HUES6 (cell line): ENCODE data around the gene MMS22L.
A peak's percentile ranks its signal among the peaks of the same experiment; 100 is the strongest.

Source experiments
- H3K27ac ChIP-seq: 2 replicates; pipeline ENCODE4 v1.7.0; 2013; ENCODE audit warnings: low read depth, mild to moderate bottlenecking, low read length, inconsistent platforms
- H3K27me3 ChIP-seq: 2 replicates; pipeline ENCODE4 v1.6.1; 2013; ENCODE audit warnings: low read length; ENCODE audit not compliant: control insufficient read depth, insufficient read depth
- H3K36me3 ChIP-seq: 2 replicates; pipeline ENCODE4 v1.6.1; 2013; ENCODE audit warnings: low read length; ENCODE audit not compliant: control insufficient read depth, insufficient read depth
- H3K4me1 ChIP-seq: 2 replicates; pipeline ENCODE4 v1.6.1; 2013; ENCODE audit warnings: low read length; ENCODE audit not compliant: control insufficient read depth, insufficient read depth
- H3K4me3 ChIP-seq: 2 replicates; pipeline ENCODE4 v1.5.1; 2013; ENCODE audit warnings: low read depth, low read length
- H3K9ac ChIP-seq: one replicate; pipeline ENCODE4 v1.6.1; 2013; ENCODE audit warnings: mild to moderate bottlenecking, low read length
- H3K9me3 ChIP-seq: 2 replicates; pipeline ENCODE4 v1.6.1; 2013; ENCODE audit warnings: low read depth, low read length; ENCODE audit not compliant: control insufficient read depth, insufficient read depth

MMS22L gene

DNA sequence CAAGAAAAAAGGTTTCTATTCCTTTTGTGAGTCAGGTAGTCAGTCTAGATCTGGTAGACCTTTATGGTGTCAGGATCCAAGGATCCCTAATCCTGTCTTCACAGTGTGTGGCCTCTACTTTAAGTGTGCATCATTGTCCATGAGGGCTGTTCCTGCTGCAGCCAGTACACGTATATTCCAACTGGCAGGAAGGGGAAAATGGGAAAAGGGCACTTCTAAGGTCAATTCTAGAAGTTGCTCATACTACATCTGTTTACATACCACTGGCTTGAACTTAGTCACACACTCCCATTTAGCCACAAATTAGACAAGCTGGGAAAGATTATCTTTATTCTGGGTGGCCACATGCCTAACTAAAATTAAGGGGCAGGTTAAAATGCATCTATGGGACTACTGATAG, 9.7 kb upstream of the MMS22L start:
- H3K27ac ChIP-seq, result no peak overlapping the region
- no peaks in the 10 kb centered on the region for H3K36me3 ChIP-seq
- H3K27me3 ChIP-seq, result no peaks in the 10 kb centered on the region
- H3K9ac ChIP-seq, result no peak overlapping the region
- peaks cover 13% of the 10 kb centered on the region for H3K9me3 ChIP-seq
- peaks cover 4% of the 10 kb centered on the region; the same call in 1 of the 2 replicates for H3K4me1 ChIP-seq
- H3K4me3 ChIP-seq, result no peak overlapping the region

DNA sequence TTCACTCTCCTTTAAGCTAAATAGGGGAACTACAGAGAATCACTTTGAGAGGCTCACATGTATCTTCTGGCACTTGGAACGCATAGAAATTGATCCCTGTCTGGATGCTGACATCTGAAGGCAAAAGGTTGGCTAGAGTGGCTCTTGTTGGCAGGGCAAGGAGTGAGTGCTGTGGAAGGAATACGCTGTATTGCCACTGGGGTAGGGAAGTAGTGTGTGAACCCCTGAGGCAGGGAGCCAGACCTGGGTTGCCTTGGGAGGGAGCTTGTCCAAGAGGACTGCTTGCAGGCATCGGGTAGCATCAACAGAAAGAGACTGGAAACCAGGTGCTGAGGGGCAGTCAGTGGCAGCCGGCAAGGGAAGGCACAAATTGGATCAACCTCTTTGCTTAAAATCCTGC, 8.9 kb upstream of the MMS22L start:
- Histone ChIP-seq H3K4me3 (no peak overlapping the region), H3K27ac (no peak overlapping the region), H3K4me1 (peaks cover 4% of the 10 kb centered on the region; the same call in 1 of the 2 replicates), H3K9ac (no peak overlapping the region), H3K36me3 (no peaks in the 10 kb centered on the region), H3K27me3 (no peaks in the 10 kb centered on the region), H3K9me3 (peaks cover 13% of the 10 kb centered on the region)

DNA sequence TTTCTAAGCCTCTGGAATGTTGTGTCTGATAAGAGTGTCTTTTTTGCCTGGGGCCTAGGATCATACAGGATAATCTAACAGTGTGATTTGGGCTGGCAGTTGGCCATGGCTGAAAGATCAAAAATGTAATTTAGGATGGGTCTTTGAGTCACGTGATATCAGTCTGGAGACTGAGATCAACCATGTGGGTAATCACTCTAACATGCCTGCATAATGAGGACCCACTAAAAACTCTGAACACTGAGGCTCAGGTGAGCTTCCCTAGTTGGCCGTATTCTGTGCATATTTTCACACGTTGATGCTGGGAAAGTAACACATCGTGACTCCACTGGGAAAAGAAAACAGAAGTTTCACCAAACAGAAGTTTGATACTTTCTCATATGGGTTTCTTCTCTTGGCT, 6.3 kb upstream of the MMS22L start:
- Histone ChIP-seq H3K4me3 (no peak overlapping the region), H3K27me3 (no peaks in the 10 kb centered on the region), H3K4me1 (no peaks in the 10 kb centered on the region), H3K36me3 (no peaks in the 10 kb centered on the region), H3K9ac (no peak overlapping the region), H3K27ac (no peak overlapping the region), H3K9me3 (peaks cover 13% of the 10 kb centered on the region)

DNA sequence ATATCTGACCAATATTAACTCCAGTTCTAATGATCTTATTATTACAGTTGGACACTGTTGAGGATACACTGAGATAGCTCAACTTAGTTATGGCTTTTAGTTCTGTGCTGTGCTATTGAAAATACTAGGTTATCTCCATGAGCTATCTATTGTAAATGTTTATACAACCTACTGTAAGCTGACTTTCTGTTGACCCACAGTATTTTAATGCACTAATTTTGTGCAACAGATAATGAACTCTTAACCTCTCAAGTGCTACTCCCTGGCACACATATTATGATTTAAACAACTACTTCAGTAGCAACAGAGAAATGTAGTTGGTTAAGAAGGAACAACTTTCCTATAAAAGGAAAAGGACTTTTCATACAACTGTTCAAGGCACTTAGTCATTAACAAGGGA, 5.2 kb upstream of the MMS22L start:
- no peak overlapping the region for H3K9ac ChIP-seq
- H3K36me3 ChIP-seq, result no peaks in the 10 kb centered on the region
- no peaks in the 10 kb centered on the region for H3K27me3 ChIP-seq
- peaks cover 13% of the 10 kb centered on the region for H3K9me3 ChIP-seq
- no peaks in the 10 kb centered on the region for H3K4me1 ChIP-seq
- H3K27ac ChIP-seq, result no peak overlapping the region
- H3K4me3 ChIP-seq, result no peak overlapping the region

DNA sequence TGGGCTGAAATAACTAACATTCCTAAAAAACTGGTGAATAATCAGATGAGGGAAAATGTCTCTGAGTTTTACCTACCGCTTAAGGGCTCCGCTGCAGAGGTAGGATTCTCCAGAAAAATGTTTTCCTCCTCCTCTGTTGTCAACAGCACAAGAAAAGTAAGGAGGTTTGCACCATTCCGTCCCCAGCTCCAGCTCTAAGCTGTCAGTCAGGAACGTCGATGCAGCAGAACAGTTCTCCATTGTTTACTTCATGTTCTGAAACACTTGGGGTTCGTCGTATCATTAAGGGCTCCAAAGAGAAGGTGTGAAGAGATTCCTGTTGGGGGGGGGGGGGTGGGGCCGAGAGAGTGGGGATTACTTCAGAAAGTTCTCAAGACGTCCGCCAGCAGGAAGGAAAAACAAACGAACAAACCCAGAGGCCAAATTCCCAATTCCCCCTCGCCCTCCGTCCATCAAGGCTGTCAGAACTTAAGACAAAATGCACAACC, 734 bp downstream of the MMS22L start:
- peaks cover 30% of the 10 kb centered on the region for H3K36me3 ChIP-seq
- peak overlapping the region; percentile 98 for H3K9ac ChIP-seq
- H3K4me3 ChIP-seq, result peak overlapping the region; percentile 92
- no peaks in the 10 kb centered on the region for H3K9me3 ChIP-seq
- peak overlapping the region; percentile 89; the same call in 1 of the 2 replicates for H3K27ac ChIP-seq
- H3K27me3 ChIP-seq, result no peaks in the 10 kb centered on the region
- peaks cover 5% of the 10 kb centered on the region; the same call in 1 of the 2 replicates for H3K4me1 ChIP-seq

DNA sequence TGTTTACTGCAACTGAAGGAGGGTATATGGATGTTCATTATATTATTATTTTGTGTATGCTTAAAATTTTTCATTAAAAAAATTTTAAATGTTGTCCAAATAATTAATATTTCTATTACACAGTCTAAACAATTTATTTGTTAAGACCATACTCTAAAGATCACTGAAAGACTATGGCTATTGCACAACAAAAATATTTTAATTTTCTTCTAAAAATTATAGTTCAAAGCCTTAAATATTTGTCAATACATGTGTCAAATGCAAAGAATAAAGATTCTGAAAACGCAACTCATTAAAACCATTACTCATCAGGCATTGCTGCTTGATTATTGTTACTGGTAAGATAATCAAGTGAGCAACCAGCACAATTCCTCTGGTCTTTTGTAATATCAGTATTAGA, 2.2 kb downstream of the MMS22L start:
- Histone ChIP-seq H3K9me3 (no peaks in the 10 kb centered on the region), H3K4me1 (peaks cover 5% of the 10 kb centered on the region; the same call in 1 of the 2 replicates), H3K4me3 (peak overlapping the region; percentile 92; the same call in 1 of the 2 replicates), H3K27me3 (no peaks in the 10 kb centered on the region), H3K9ac (no peak overlapping the region), H3K27ac (no peak overlapping the region), H3K36me3 (peaks cover 42% of the 10 kb centered on the region)

DNA sequence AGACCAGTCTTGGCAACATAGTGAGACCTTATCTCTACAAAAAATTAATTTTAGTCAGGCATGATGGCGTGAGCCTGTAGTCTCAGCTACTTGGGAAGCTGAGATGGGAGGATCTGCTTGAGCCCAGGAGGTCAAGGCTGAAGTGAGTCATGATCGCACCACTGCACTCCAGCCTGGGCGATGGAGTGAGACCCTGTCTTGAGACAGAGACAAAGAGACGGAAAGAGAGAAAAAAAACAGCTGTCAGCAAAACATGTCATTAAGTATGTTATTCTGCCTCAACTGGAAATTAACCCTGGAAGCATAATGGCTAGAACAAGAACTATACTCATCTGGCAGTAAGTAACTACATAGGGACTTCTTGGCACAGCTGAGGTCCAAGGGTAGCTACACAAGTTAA, 7.2 kb downstream of the MMS22L start:
- Histone ChIP-seq H3K4me3 (no peak overlapping the region), H3K27ac (no peak overlapping the region), H3K27me3 (no peaks in the 10 kb centered on the region), H3K36me3 (peaks cover 81% of the 10 kb centered on the region), H3K4me1 (no peaks in the 10 kb centered on the region), H3K9ac (no peak overlapping the region), H3K9me3 (no peaks in the 10 kb centered on the region)

DNA sequence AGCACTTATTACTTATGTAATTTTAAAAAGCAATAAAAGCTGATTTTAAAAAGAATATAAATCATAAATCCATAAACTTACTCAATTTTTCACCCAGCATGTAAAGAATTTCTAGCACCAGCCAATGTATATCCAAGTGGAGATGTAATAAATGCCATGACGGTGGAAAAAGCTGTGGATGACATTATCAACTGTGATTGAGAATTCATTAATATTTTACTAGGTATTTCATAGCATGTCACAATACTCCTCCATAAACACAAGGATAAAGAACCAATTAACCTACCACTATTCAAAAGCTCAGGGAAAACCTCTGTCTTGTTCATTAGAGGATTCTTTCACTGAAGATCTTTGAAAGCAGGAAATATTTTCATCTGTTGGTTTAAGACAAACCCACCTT, 13.2 kb downstream of the MMS22L start:
- Histone ChIP-seq H3K27me3 (no peaks in the 10 kb centered on the region), H3K9me3 (no peaks in the 10 kb centered on the region; the same call in 1 of the 2 replicates), H3K36me3 (peaks cover 93% of the 10 kb centered on the region), H3K4me1 (no peaks in the 10 kb centered on the region), H3K9ac (no peak overlapping the region), H3K27ac (no peak overlapping the region), H3K4me3 (no peak overlapping the region)

DNA sequence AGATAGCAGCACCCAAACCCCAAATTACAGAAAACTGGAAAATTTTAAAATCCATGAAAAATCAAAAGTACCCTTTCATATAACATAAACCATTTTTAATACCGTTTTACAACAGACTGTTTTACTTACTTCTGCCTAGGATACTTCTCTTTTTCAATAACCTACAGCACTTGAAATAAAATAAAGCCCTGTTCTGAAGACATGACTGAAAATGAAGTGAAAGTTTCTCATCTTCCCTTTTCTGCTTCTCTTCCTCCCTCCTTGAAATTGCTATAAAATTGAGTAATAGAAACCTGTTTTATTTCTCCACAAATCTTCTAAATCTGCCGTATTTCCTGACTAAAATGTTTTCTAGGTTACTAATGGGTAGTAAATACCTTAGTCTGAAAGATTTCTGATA, 20.3 kb downstream of the MMS22L start:
- Histone ChIP-seq H3K9me3 (no peaks in the 10 kb centered on the region; the same call in 1 of the 2 replicates), H3K27ac (no peak overlapping the region), H3K9ac (no peak overlapping the region), H3K4me1 (no peaks in the 10 kb centered on the region), H3K36me3 (peaks cover 82% of the 10 kb centered on the region), H3K4me3 (no peak overlapping the region), H3K27me3 (no peaks in the 10 kb centered on the region)

DNA sequence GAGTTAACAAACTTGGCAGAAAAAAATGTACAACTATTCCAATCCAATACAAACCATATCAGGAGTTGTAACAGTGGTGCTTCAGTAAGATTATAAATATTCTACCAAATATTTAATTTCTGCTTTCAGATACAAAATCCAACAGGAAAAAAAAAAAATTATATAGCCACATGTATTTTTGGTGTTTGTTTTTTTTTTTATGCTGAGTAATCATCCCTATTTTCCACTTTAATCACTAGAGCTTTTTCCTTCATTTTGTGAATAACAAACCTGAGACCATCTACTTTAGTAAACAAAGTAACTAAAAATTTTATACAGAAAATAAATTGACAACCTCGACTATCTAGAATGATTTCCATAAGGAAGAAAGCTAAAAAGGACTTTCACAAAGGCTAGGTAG, 36.2 kb downstream of the MMS22L start:
- Histone ChIP-seq H3K9ac (no peak overlapping the region), H3K36me3 (peaks cover 34% of the 10 kb centered on the region), H3K27ac (no peak overlapping the region), H3K4me3 (no peak overlapping the region), H3K4me1 (no peaks in the 10 kb centered on the region), H3K27me3 (no peaks in the 10 kb centered on the region), H3K9me3 (no peaks in the 10 kb centered on the region)

DNA sequence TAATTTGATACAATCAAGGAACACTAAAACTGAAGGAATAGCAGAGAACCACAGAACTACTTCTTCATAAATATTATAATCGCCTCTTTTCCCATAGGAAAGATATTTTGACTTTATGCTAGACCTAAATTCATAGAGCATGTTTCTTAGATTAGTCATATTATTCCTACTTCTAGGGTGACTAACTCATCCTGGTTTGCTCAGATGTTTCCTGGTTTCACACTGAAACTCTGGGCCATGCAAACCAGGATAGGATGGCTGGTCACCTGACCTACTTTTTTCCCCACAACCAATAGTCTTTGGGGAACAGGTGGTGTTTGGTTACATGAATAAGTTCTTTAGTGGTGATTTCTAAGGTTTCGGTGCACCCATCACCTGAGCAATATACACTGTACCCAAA, 42.8 kb downstream of the MMS22L start:
- Histone ChIP-seq H3K27me3 (no peaks in the 10 kb centered on the region), H3K27ac (no peak overlapping the region), H3K4me3 (no peak overlapping the region), H3K9me3 (no peaks in the 10 kb centered on the region), H3K36me3 (peaks cover 24% of the 10 kb centered on the region), H3K9ac (no peak overlapping the region), H3K4me1 (no peaks in the 10 kb centered on the region)

DNA sequence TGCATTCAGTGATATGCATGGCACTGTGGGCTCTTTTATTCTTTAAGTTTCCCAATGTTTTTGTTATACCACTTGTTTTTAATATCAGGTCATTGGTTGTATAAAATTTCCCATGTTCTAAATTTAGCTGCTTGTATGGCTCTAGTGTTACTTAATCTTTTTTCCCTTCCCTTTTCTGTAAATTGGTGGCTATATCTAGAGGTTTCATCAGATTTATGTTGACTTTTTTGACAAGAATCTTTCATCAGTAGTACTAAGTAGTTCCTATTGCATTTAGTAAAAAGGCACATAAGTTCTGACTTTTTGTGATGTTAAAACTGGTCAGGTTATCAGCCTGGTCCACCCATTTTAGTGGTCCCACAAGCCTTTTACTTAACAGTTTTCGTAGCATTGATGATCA, 51.1 kb downstream of the MMS22L start:
- Histone ChIP-seq H3K36me3 (peaks cover 32% of the 10 kb centered on the region), H3K4me1 (no peaks in the 10 kb centered on the region), H3K9me3 (no peaks in the 10 kb centered on the region), H3K27me3 (no peaks in the 10 kb centered on the region), H3K4me3 (no peak overlapping the region), H3K9ac (no peak overlapping the region), H3K27ac (no peak overlapping the region)
